HG02623 (cell line): Measurements from ENCODE around the gene MCF2L.

Source experiments
- ATAC-seq: cut with Tn5 transposase; IDR thresholded peaks from one replicate; pipeline ENCODE4 v1.9.1; 2021; ENCODE audit warnings: moderate library complexity; ENCODE audit not compliant: unreplicated experiment

The MCF2L gene

GRCh38 chr13:112947796-112948195 is 21.2 kb upstream of the MCF2L start:
- ATAC-seq: no peak

GRCh38 chr13:112951674-112952371 is 17.2 kb upstream of the MCF2L start:
- ATAC-seq: no peak

GRCh38 chr13:112952759-112953551 is 16.1 kb upstream of the MCF2L start:
- no peak for ATAC-seq

GRCh38 chr13:112953591-112954487 is 15.2 kb upstream of the MCF2L start:
- no peak for ATAC-seq

- ATAC-seq: no peak
Measured at GRCh38 chr13:112954488-112955270, 14.3 kb upstream of the MCF2L start.

- ATAC-seq: no peak
Measured at GRCh38 chr13:112955271-112955937, 13.6 kb upstream of the MCF2L start.

- no peak for ATAC-seq
Measured at GRCh38 chr13:112955956-112956355, 13.1 kb upstream of the MCF2L start.

- no peak for ATAC-seq
Measured at GRCh38 chr13:112956571-112957294, 12.3 kb upstream of the MCF2L start.

GRCh38 chr13:112957295-112957677 is 11.7 kb upstream of the MCF2L start:
- no peak for ATAC-seq

GRCh38 chr13:112958127-112958989 is 10.7 kb upstream of the MCF2L start:
- no peak for ATAC-seq

GRCh38 chr13:112959206-112959605 is 9.8 kb upstream of the MCF2L start:
- no peak for ATAC-seq

GRCh38 chr13:112959701-112960542 is 9.1 kb upstream of the MCF2L start:
- no peak for ATAC-seq

- no peak for ATAC-seq
Measured at GRCh38 chr13:112960706-112961105, 8.3 kb upstream of the MCF2L start.

GRCh38 chr13:112961457-112962369 is 7.3 kb upstream of the MCF2L start:
- no peak for ATAC-seq

- ATAC-seq: no peak
Measured at GRCh38 chr13:112962396-112962795, 6.6 kb upstream of the MCF2L start.

GRCh38 chr13:112962911-112963625 is 5.9 kb upstream of the MCF2L start:
- no peak for ATAC-seq
